KMS-11 (cell line): ENCODE measurements around the gene CALM1.

Experiments
- H2AFZ ChIP-seq: fragments of 200-600 bp; sonication (generic); 2 replicates; pipeline ENCODE4 v1.6.1; 2016; ENCODE audit warnings: antibody characterized with exemption, mixed run types, low read depth
- H3K27ac ChIP-seq: fragments of 200-600 bp; sonication (generic); 2 replicates; pipeline ENCODE4 v1.6.1; 2016; ENCODE audit warnings: mild to moderate bottlenecking, mixed run types
- H3K27me3 ChIP-seq: fragments of 200-600 bp; sonication (generic); 2 replicates; pipeline ENCODE4 v1.6.1; 2017; ENCODE audit warnings: mild to moderate bottlenecking, low read depth, mixed run types, moderate library complexity; ENCODE audit not compliant: insufficient read depth
- H3K36me3 ChIP-seq: fragments of 200-600 bp; sonication (generic); 2 replicates; pipeline ENCODE4 v1.6.1; 2017; ENCODE audit warnings: mild to moderate bottlenecking, mixed run types; ENCODE audit not compliant: insufficient read depth
- H3K4me1 ChIP-seq: fragments of 200-600 bp; sonication (generic); 2 replicates; pipeline ENCODE4 v1.6.1; 2016; ENCODE audit warnings: mild to moderate bottlenecking, low read depth, mixed run types; ENCODE audit not compliant: poor library complexity, severe bottlenecking
- H3K4me2 ChIP-seq: fragments of 200-600 bp; sonication (generic); 2 replicates; pipeline ENCODE4 v1.7.0; 2016; ENCODE audit warnings: mild to moderate bottlenecking, mixed run types
- H3K4me3 ChIP-seq: fragments of 200-600 bp; sonication (generic); IDR thresholded peaks from 2 replicates; pipeline ENCODE4 v1.6.1; 2017; ENCODE audit warnings: low read depth, low read length, mixed read lengths; ENCODE audit not compliant: insufficient read depth
- H3K79me2 ChIP-seq: fragments of 200-600 bp; sonication (generic); 2 replicates; pipeline ENCODE4 v1.6.1; 2016; ENCODE audit warnings: low read depth, mixed run types; ENCODE audit not compliant: insufficient read depth
- H3K9ac ChIP-seq: fragments of 200-600 bp; sonication (generic); 2 replicates; pipeline ENCODE4 v1.6.1; 2016; ENCODE audit warnings: mild to moderate bottlenecking, mixed run types
- H4K20me1 ChIP-seq: fragments of 200-600 bp; sonication (generic); 2 replicates; pipeline ENCODE4 v1.6.1; 2016; ENCODE audit warnings: mild to moderate bottlenecking, mixed run types; ENCODE audit not compliant: insufficient read depth
- TF ChIP-seq, protein P1 (sequence below): fragments of 200-600 bp; sonication (generic); conservative IDR thresholded peaks from 2 replicates; pipeline ENCODE4 v1.6.1; 2017; ENCODE audit warnings: low read depth, mild to moderate bottlenecking, antibody characterized with exemption, low read length, moderate library complexity, mixed read lengths

The CALM1 gene

GRCh38 chr14:90451443-90451842, 54.6 kb downstream of the CALM1 start:
- Histone ChIP-seq H3K27me3 (no peaks in the 10 kb centered on the region), H3K4me2 (no peak overlapping the region), H2AFZ (no peak overlapping the region), H3K27ac (no peak overlapping the region), H3K79me2 (no peaks in the 10 kb centered on the region), H3K9ac (no peak overlapping the region), H3K4me1 (no peaks in the 10 kb centered on the region), H3K4me3 (no peak overlapping the region), H4K20me1 (no peaks in the 10 kb centered on the region), H3K36me3 (no peaks in the 10 kb centered on the region)
- TF ChIP-seq, protein P1, sequence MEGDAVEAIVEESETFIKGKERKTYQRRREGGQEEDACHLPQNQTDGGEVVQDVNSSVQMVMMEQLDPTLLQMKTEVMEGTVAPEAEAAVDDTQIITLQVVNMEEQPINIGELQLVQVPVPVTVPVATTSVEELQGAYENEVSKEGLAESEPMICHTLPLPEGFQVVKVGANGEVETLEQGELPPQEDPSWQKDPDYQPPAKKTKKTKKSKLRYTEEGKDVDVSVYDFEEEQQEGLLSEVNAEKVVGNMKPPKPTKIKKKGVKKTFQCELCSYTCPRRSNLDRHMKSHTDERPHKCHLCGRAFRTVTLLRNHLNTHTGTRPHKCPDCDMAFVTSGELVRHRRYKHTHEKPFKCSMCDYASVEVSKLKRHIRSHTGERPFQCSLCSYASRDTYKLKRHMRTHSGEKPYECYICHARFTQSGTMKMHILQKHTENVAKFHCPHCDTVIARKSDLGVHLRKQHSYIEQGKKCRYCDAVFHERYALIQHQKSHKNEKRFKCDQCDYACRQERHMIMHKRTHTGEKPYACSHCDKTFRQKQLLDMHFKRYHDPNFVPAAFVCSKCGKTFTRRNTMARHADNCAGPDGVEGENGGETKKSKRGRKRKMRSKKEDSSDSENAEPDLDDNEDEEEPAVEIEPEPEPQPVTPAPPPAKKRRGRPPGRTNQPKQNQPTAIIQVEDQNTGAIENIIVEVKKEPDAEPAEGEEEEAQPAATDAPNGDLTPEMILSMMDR: no peak

DNA sequence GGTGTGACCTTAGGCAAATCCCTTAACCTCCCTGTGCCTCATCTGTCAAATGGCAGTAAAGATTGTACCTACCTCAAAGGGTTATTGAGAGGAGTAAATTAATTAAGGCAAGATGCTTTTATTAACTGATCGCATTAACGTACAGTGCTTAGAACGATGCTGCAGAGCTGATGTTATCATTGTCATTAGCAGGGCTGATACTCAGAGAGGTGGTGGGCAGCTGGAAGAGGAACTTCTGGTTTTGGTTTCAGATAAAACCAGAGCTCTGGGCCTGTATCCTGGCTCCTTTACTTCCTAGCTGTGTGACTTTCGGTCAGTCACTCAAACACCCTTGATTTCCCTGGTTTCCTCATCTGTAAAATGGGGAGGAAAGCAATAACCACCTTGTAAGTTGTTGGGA, 55.1 kb downstream of the CALM1 start:
- Histone ChIP-seq H3K4me2 (no peak overlapping the region), H4K20me1 (no peaks in the 10 kb centered on the region), H3K27ac (no peak overlapping the region), H3K4me1 (no peaks in the 10 kb centered on the region), H3K9ac (no peak overlapping the region), H3K79me2 (no peaks in the 10 kb centered on the region), H3K4me3 (no peak overlapping the region), H3K27me3 (no peaks in the 10 kb centered on the region), H3K36me3 (no peaks in the 10 kb centered on the region), H2AFZ (no peak overlapping the region)
- TF ChIP-seq, protein P1: no peak

- TF ChIP-seq, protein P1: no peak
- Histone ChIP-seq H3K36me3 (no peaks in the 10 kb centered on the region), H3K27ac (no peak overlapping the region), H3K79me2 (no peaks in the 10 kb centered on the region), H3K4me1 (no peaks in the 10 kb centered on the region), H3K27me3 (no peaks in the 10 kb centered on the region), H2AFZ (no peak overlapping the region), H3K4me2 (no peak overlapping the region), H3K9ac (no peak overlapping the region), H3K4me3 (no peak overlapping the region), H4K20me1 (no peaks in the 10 kb centered on the region)
Measured at GRCh38 chr14:90452366-90452765, 55.5 kb downstream of the CALM1 start.

- Histone ChIP-seq H3K4me2 (no peak overlapping the region), H3K27me3 (no peaks in the 10 kb centered on the region), H3K4me1 (no peaks in the 10 kb centered on the region), H3K9ac (no peak overlapping the region), H3K4me3 (no peak overlapping the region), H4K20me1 (no peaks in the 10 kb centered on the region), H3K27ac (no peak overlapping the region), H2AFZ (no peak overlapping the region), H3K36me3 (no peaks in the 10 kb centered on the region), H3K79me2 (no peaks in the 10 kb centered on the region)
- TF ChIP-seq, protein P1: no peak
Measured at GRCh38 chr14:90453401-90453951, 56.6 kb downstream of the CALM1 start.
